H1 (cell line): ENCODE measurements around the gene TTC28. TPM values are rescaled to one million over a fixed set of nuclear protein-coding genes. Genes with fewer than 3 reads are reported as not detected.
A peak's percentile ranks its signal among the peaks of the same experiment; 100 is the strongest.

Experiments
- CTCF ChIA-PET: fragments of 300-600 bp; sonication (Branson Sonifier 250); formaldehyde crosslinking; loops from one replicate; lab custom pipeline; 2021; ENCODE audit not compliant: partially characterized antibody; lab: Charles Lee
- POLR2A ChIA-PET: fragments of 300-600 bp; sonication (Branson Sonifier 250); formaldehyde crosslinking; loops from one replicate; lab custom pipeline; 2021; ENCODE audit warnings: inconsistent platforms; ENCODE audit not compliant: partially characterized antibody; lab: Charles Lee
- DNase-seq, 2 experiments: peaks; one replicate each; pipeline versions ENCODE4 v3.0.0 to v3.0.0-alpha.2; 2010 to 2022; ENCODE audit warnings: low spot score in 2 of 2, low read depth in 1 of 2, mixed read lengths in 1 of 2
- FAIRE-seq: peaks from 2 replicates; lab custom pipeline; 2011; peaks lifted over from hg19 to GRCh38; lab: Jason Lieb, UNC
- H2AFZ ChIP-seq: 2 replicates; pipeline ENCODE4 v1.8.1; 2012; ENCODE audit warnings: low read length, inconsistent platforms
- H2AK5ac ChIP-seq: 2 replicates; pipeline ENCODE4 v1.6.1; 2013; ENCODE audit warnings: low read depth, low read length
- H2BK120ac ChIP-seq: replicated peaks from 2 replicates; pipeline ENCODE3; 2013; ENCODE audit warnings: low read depth, low read length, inconsistent platforms
- H2BK12ac ChIP-seq: 2 replicates; pipeline ENCODE4 v1.6.1; 2013; ENCODE audit warnings: low read depth, low read length
- H2BK15ac ChIP-seq: 2 replicates; pipeline ENCODE4 v1.6.1; 2013; ENCODE audit warnings: low read length
- H2BK20ac ChIP-seq: 2 replicates; pipeline ENCODE4 v1.6.1; 2013; ENCODE audit warnings: low read length
- H2BK5ac ChIP-seq: 2 replicates; pipeline ENCODE4 v1.6.1; 2013; ENCODE audit warnings: low read depth, low read length
- H3K14ac ChIP-seq: 2 replicates; pipeline ENCODE4 v1.6.1; 2013; ENCODE audit warnings: inconsistent platforms; ENCODE audit not compliant: insufficient read length
- H3K18ac ChIP-seq: 2 replicates; pipeline ENCODE4 v1.6.1; 2013; ENCODE audit warnings: low read length; ENCODE audit errors: extremely low read depth
- H3K23ac ChIP-seq: 2 replicates; pipeline ENCODE4 v1.6.1; 2013; ENCODE audit warnings: inconsistent platforms; ENCODE audit not compliant: insufficient read length
- H3K23me2 ChIP-seq: 2 replicates; pipeline ENCODE4 v1.6.1; 2013; ENCODE audit warnings: low read depth, low read length
- H3K27ac ChIP-seq: 2 replicates; pipeline ENCODE4 v1.6.1; 2011; ENCODE audit warnings: low read depth, low read length, inconsistent platforms
- H3K27me3 ChIP-seq, 4 experiments: replicated peaks in 1 of 4; 1 replicate in 1 of 4; 2 replicates in 3 of 4; pipeline versions ENCODE4 v1.6.1 to v1.8.1; 2011 to 2013; ENCODE audit warnings: low read length in 3 of 4, mild to moderate bottlenecking in 3 of 4, inconsistent platforms in 2 of 4, mixed read lengths in 2 of 4, moderate library complexity in 1 of 4; ENCODE audit not compliant: control insufficient read depth in 3 of 4, insufficient read depth in 3 of 4; ENCODE audit errors: extremely low read depth in 1 of 4
- H3K36me3 ChIP-seq, 4 experiments: 2 replicates each; pipeline versions ENCODE4 v1.6.1 to v1.8.1; 2011 to 2013; ENCODE audit warnings: mild to moderate bottlenecking in 4 of 4, low read length in 3 of 4, moderate library complexity in 2 of 4, control low read depth in 1 of 4, inconsistent platforms in 1 of 4; ENCODE audit not compliant: insufficient read depth in 4 of 4, control insufficient read depth in 2 of 4
- H3K4ac ChIP-seq: replicated peaks from 2 replicates; pipeline ENCODE3; 2013; ENCODE audit warnings: low read length, low read depth, mixed read lengths, inconsistent platforms; ENCODE audit not compliant: insufficient read length
- H3K4me1 ChIP-seq, 4 experiments: replicated peaks in 1 of 4; 1 replicate in 1 of 4; 2 replicates in 3 of 4; pipeline versions ENCODE4 v1.6.1 to v1.8.1; 2011 to 2013; ENCODE audit warnings: low read length in 3 of 4, inconsistent platforms in 2 of 4, mixed read lengths in 1 of 4; ENCODE audit not compliant: insufficient read depth in 4 of 4, control insufficient read depth in 3 of 4
- H3K4me2 ChIP-seq, 2 experiments: 2 replicates each; pipeline versions ENCODE4 v1.6.1 to v1.8.1; 2011 to 2013; ENCODE audit warnings: low read depth in 2 of 2, low read length in 2 of 2, control low read depth in 1 of 2, inconsistent platforms in 1 of 2, mild to moderate bottlenecking in 1 of 2; ENCODE audit not compliant: insufficient read depth in 1 of 2
- H3K4me3 ChIP-seq, 4 experiments: fragments of 200-600, 300-600 bp in 1 of 4; sonication (generic), shearing (Covaris generic), sonication (Bioruptor Twin) in 1 of 4; 2 replicates each; pipeline versions ENCODE4 v1.5.1 to v1.8.1; 2011 to 2016; ENCODE audit warnings: low read length in 4 of 4, low read depth in 3 of 4, control low read depth in 2 of 4, inconsistent platforms in 2 of 4, mild to moderate bottlenecking in 2 of 4, mixed read lengths in 1 of 4, moderate library complexity in 1 of 4; ENCODE audit not compliant: insufficient read depth in 2 of 4; ENCODE audit errors: extremely low read depth in 1 of 4
- H3K56ac ChIP-seq: replicated peaks from 2 replicates; pipeline ENCODE3; 2013; ENCODE audit warnings: low read depth, mild to moderate bottlenecking, mixed read lengths, low read length, inconsistent platforms; ENCODE audit not compliant: insufficient read length
- H3K79me1 ChIP-seq: 2 replicates; pipeline ENCODE4 v1.6.1; 2013; ENCODE audit warnings: low read depth, low read length, control low read depth
- H3K79me2 ChIP-seq, 2 experiments: 2 replicates each; pipeline versions ENCODE4 v1.6.1 to v1.8.1; 2012 to 2013; ENCODE audit warnings: low read length in 2 of 2, mild to moderate bottlenecking in 2 of 2, inconsistent platforms in 1 of 2; ENCODE audit not compliant: insufficient read depth in 2 of 2, control insufficient read depth in 1 of 2
- H3K9ac ChIP-seq, 4 experiments: replicated peaks in 1 of 4; 1 replicate in 1 of 4; 2 replicates in 3 of 4; pipeline versions ENCODE4 v1.6.1 to v1.8.1; 2011 to 2013; ENCODE audit warnings: low read depth in 3 of 4, low read length in 3 of 4, control low read depth in 2 of 4, mild to moderate bottlenecking in 2 of 4, moderate library complexity in 2 of 4, inconsistent platforms in 1 of 4; ENCODE audit errors: extremely low read depth in 1 of 4
- H3K9me3 ChIP-seq, 2 experiments: 2 replicates each; pipeline versions ENCODE4 v1.6.1 to v1.8.1; 2012 to 2013; ENCODE audit warnings: mild to moderate bottlenecking in 2 of 2, moderate library complexity in 2 of 2, control low read depth in 1 of 2, inconsistent platforms in 1 of 2, low read depth in 1 of 2, low read length in 1 of 2, mixed read lengths in 1 of 2; ENCODE audit not compliant: insufficient read depth in 2 of 2
- H4K20me1 ChIP-seq, 2 experiments: replicated peaks in 1 of 2; 2 replicates each; pipeline versions ENCODE3 to v1.8.1; 2011 to 2013; ENCODE audit warnings: inconsistent platforms in 2 of 2, low read length in 2 of 2, mild to moderate bottlenecking in 1 of 2; ENCODE audit not compliant: insufficient read depth in 2 of 2, control insufficient read depth in 1 of 2
- H4K5ac ChIP-seq: 2 replicates; pipeline ENCODE4 v1.6.1; 2013; ENCODE audit warnings: low read length, low read depth, mixed read lengths, inconsistent platforms; ENCODE audit not compliant: insufficient read length
- H4K8ac ChIP-seq: 2 replicates; pipeline ENCODE4 v1.8.0; 2013; ENCODE audit warnings: mild to moderate bottlenecking, moderate library complexity, low read length, inconsistent platforms; ENCODE audit not compliant: insufficient read depth; ENCODE audit errors: extremely low read depth
- H4K91ac ChIP-seq: replicated peaks from 2 replicates; pipeline ENCODE3; 2013; ENCODE audit warnings: low read length, mixed read lengths, inconsistent platforms; ENCODE audit not compliant: insufficient read length
- GTF2F1 ChIP-seq: IDR thresholded peaks from 2 replicates; pipeline ENCODE4 v1.6.1; 2012; ENCODE audit warnings: low read depth, low read length, improper control_type of control experiment, borderline replicate concordance
- KDM5A ChIP-seq: fragments of 200-600 bp; IDR thresholded peaks from 2 replicates; pipeline ENCODE4 v1.7.1; 2012; ENCODE audit warnings: mild to moderate bottlenecking, low read length, inconsistent platforms, mixed read lengths
- NANOG ChIP-seq: IDR thresholded peaks from 2 replicates; pipeline ENCODE4 v1.6.1; 2011; ENCODE audit warnings: low read length, low read depth, mild to moderate bottlenecking, inconsistent platforms; ENCODE audit not compliant: insufficient read depth, poor library complexity, severe bottlenecking
- TEAD4 ChIP-seq: IDR thresholded peaks from 2 replicates; pipeline ENCODE4 v1.6.1; 2012; ENCODE audit warnings: low read depth, low read length, inconsistent platforms, mixed read lengths
- WGBS, 2 experiments: shearing (Covaris generic) in 1 of 2; methylation state at CpG; one replicate each; pipeline versions ENCODE4 v1.1.6 to v1.1.7; 2013 to 2015; ENCODE audit warnings: low lambda C conversion rate in 2 of 2, mixed read lengths in 2 of 2, inconsistent platforms in 1 of 2, low coverage in 1 of 2, missing lambda C conversion rate in 1 of 2; ENCODE audit not compliant: insufficient replicate concordance in 2 of 2, insufficient coverage in 1 of 2, insufficient read length in 1 of 2; ENCODE audit errors: extremely low coverage in 1 of 2, missing lambda C conversion rate in 1 of 2; 5-methylcytosine and 5-hydroxymethylcytosine counted together
- polyA plus RNA-seq, 7 experiments: library from polyadenylated mRNA; depleted of rRNA in 3 of 7; stranded (reverse) in 5 of 7; unstranded in 2 of 7; fragments of >200 nt in 5 of 7; fragments of 200-250 nt in 2 of 7; gene quantifications; 1 replicate in 5 of 7; 2 replicates in 1 of 7; 4 replicates in 1 of 7; pipeline versions ENCODE4 v1.2.1 to v1.2.3, GENCODE V29; 2011 to 2013; ENCODE audit warnings: missing spikeins in 2 of 7, mixed read lengths in 2 of 7
- total RNA-seq: library from RNA; stranded (reverse); fragmentation: NEBNext Ultra II Directional; extraction: Animal tissue kit (Norgen Biotek cat#: 25700); gene quantifications from 2 replicates; pipeline ENCODE4 v1.2.1, GENCODE V29; 2021

Gene TTC28
- total and polyA plus RNA-seq, 2 of the 8 experiments (the other 6 are each of a cell fraction or from before 2014, with no cell fraction given), result 2.6 to 12.6 TPM

- H2BK120ac ChIP-seq, result no peak overlapping the region
- no peaks in the 10 kb centered on the region for H3K79me1 ChIP-seq
- H3K18ac ChIP-seq, result no peak overlapping the region
- H2BK5ac ChIP-seq, result no peak overlapping the region
- H2AFZ ChIP-seq, result no peak overlapping the region
- no peak overlapping the region for H3K23ac ChIP-seq
- no peak overlapping the region for H3K4ac ChIP-seq
- H4K91ac ChIP-seq, result no peak overlapping the region
- no peaks in the 10 kb centered on the region for H3K23me2 ChIP-seq
- H3K36me3 ChIP-seq, result no peaks in the 10 kb centered on the region; a peak in 1 of 8 replicates
- H3K9me3 ChIP-seq, result peaks cover 4 to 8% of the 10 kb centered on the region in 2 experiments; a peak in 2 of 4 replicates
- H2BK12ac ChIP-seq, result no peak overlapping the region
- no peak overlapping the region for H2BK20ac ChIP-seq
- no peak overlapping the region for H3K4me3 ChIP-seq
- H3K56ac ChIP-seq, result no peak overlapping the region
- ChIA-PET POLR2A (no interaction called here), CTCF (interaction anchor here (0.5 kb wide), 1 partner anchor 167 kb away, joined by 4 read pairs; no protein-coding TSS in a partner anchor)
- no peak overlapping the region for H3K9ac ChIP-seq
- WGBS, 2 experiments, result 56% methylated on average over 3 of the region's 3 CpGs; no CpG with 5 or more reads in 1 of the 2 experiments
- no peak overlapping the region for H4K5ac ChIP-seq
- peak overlapping the region in 1 of 2 experiments; percentile 18; a peak in 1 of 4 replicates for H3K4me2 ChIP-seq
- H3K4me1 ChIP-seq, result peaks cover 0 to 7% (median 3%) of the 10 kb centered on the region in 4 experiments; a peak in 4 of 7 replicates
- no peak overlapping the region for H2AK5ac ChIP-seq
- no peaks in the 10 kb centered on the region for H3K79me2 ChIP-seq
- no peak overlapping the region for H3K27ac ChIP-seq
- FAIRE-seq (peak; percentile 84), DNase-seq (no peak)
- no peak overlapping the region for H4K8ac ChIP-seq
- H4K20me1 ChIP-seq, result no peaks in the 10 kb centered on the region
- no peaks in the 10 kb centered on the region for H3K27me3 ChIP-seq
- no peak overlapping the region for H3K14ac ChIP-seq
- no peak overlapping the region for H2BK15ac ChIP-seq
- TF ChIP-seq GTF2F1 (no peak), NANOG (peak; percentile 26), KDM5A (no peak), TEAD4 (peak; percentile 63; the same call in 1 of the 2 replicates)
Observed at GRCh38 chr22:28187612-28188011, 492.0 kb downstream of the TTC28 start.
